ENCODE measurements around the gene GARIN5A. TPM values are rescaled to one million over a fixed set of nuclear protein-coding genes. Genes with fewer than 3 reads are reported as not detected.
"Not testable (repeated sequence)": the region's sequence is repeated elsewhere in the genome, so short reads cannot be mapped to it uniquely, and the experiment has no call there.

Gene GARIN5A
- total RNA-seq, 1 donor from 2014 or later = not detected

GRCh38 chr19:50465000-50465399 is 11.6 kb downstream of the GARIN5A start:
- no peak for DNase-seq (ENCODE audit: low read depth, low spot score)

DNA sequence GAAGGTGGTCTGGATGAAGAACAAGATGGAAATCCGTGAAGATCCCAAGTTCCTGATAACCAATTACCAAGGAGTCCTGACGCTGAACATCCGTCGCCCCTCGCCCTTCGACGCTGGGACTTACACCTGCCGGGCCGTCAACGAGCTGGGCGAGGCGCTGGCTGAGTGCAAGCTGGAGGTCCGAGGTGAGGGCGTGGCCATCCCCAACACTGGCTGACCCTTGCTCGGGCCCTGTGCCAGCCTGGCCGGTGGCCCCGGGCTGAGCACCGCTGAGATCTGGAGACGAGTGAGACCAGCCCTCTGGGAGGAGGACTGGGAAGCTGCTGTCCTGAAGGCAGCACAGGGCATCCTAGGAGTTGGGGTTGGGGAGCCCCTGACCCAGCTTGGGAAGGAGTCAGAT is 12.3 kb downstream of the GARIN5A start:
- DNase-seq (ENCODE audit: low read depth, low spot score) = no peak

DNA sequence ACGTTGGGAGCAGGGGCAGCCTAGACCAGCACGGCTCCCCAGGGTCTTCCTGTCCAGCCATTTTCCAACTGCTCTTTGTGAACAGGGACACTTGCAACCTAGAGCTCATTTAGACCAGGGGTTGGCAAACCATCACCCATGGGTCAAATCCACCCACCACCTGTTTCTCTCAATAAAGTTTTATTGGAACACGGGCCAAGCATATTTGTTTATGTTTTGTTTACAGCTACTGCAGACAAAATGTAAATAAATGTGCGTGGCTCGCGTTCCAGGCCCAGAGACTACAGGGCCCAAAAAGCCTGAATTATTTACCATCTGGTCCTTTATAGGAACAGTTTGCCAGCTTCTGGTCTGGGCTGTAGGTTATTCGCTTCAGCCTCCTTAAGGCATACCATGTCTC is 13.7 kb downstream of the GARIN5A start:
- DNase-seq (ENCODE audit: low read depth, low spot score) = no peak

GRCh38 chr19:50461066-50461875 is 15.4 kb downstream of the GARIN5A start:
- no peak for DNase-seq (ENCODE audit: low read depth, low spot score)

GRCh38 chr19:50460161-50460765 is 16.4 kb downstream of the GARIN5A start:
- DNase-seq (ENCODE audit: low read depth, low spot score) = no peak

- no peak for DNase-seq (ENCODE audit: low read depth, low spot score)
Measured at GRCh38 chr19:50459638-50460037, 17.0 kb downstream of the GARIN5A start.

DNA sequence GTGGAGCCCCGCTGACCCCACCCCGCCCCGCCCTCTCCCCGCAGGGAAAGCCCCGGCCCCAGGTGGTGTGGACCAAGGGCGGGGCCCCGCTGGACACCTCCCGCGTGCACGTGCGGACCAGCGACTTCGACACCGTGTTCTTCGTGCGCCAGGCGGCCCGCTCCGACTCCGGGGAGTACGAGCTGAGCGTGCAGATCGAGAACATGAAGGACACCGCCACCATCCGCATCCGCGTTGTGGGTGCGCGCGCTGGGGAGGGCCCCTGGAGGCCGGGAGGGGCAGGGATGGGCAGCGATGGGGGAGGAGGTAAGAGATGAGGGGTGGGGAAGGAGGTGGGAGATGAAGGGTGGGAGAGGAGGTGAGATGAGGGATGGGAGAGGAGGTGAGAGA is 17.6 kb downstream of the GARIN5A start:
- no peak for DNase-seq (ENCODE audit: low read depth, low spot score)

DNA sequence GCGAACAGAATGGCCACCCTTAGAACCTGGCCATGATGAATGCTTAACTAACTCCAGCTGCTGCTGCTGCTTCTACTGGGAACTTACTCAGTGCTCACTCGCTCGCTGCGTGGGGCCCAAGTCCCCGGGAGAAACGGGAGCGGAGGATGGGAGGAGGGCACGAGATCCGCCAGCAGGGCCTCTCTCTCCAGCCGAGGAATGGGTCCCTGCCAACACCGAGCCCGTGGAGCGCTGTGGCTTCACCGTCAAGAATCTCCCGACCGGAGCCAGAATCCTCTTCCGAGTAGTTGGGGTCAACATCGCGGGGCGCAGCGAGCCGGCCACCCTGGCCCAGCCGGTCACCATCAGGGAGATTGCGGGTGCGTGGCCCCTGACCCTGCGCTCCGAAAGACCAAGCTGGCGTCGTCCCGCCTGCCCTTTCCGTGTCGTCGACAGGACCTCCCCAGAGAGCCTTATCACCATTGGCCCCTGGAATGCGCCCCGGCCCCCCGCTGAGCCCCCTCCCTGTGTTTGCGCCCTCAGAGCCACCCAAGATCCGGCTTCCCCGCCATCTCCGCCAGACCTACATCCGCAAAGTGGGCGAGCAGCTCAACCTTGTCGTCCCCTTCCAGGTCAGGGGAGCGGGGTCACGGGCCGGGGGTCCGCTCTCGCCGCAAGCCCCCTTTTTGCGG is 18.1 kb downstream of the GARIN5A start:
- DNase-seq (ENCODE audit: low read depth, low spot score) = no peak

GRCh38 chr19:50457300-50457699 is 19.3 kb downstream of the GARIN5A start:
- no peak for DNase-seq (ENCODE audit: low read depth, low spot score)

- DNase-seq (ENCODE audit: low read depth, low spot score) = no peak
Measured at GRCh38 chr19:50455992-50456391, 20.7 kb downstream of the GARIN5A start.

GRCh38 chr19:50453243-50453642 is 23.4 kb downstream of the GARIN5A start:
- no peak for DNase-seq (ENCODE audit: low read depth, low spot score)

DNA sequence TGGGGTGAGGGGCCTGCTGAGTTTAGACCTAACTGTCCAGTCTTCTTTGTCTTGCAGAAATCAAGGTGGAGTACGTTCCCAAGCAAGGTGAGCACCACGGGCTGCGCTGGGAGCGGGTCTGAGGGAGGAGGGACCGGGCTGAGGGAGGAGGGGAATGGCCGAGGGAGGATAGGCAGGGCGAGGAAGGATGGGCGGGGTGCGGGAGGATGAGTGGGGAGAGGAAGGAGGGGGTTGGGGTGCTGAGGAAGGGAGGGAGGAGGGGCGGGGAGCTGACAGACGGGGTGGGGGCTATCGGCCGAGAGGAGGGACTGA is 25.5 kb downstream of the GARIN5A start:
- no peak for DNase-seq (ENCODE audit: low read depth, low spot score)

- DNase-seq (ENCODE audit: low read depth, low spot score) = no peak
Measured at GRCh38 chr19:50450369-50451222, 26.1 kb downstream of the GARIN5A start.

DNA sequence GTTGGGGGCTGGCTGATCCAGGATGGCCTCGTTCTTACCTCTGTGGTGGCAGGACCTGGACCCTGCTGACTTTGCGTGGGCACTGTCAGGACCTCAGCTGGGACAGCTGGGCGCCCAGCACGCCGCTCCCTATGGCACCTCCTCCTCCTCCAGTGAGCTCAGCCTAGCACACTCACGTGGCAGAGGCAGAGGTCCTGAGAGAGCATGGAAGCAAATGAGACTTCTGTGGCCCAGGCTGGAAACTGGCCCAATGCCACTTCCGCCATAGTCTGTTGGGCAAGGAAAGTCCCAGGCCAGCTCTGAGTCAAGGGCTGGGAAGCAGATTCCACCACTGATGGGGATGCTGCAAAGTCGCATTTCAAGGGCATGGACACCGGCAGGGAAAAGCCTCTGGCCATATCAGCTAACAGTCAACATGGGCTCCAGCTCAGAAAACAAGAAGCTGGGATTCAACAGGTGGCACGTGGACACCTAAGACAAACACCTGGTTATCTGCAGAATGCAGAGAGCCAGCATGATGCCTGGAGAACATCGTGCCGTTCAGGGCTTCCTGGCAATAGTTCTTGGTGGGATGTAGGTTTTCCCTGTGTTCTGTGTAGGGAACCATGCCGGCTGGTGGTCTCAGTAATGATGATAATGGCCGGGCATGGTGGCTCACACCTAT is 27.3 kb downstream of the GARIN5A start:
- DNase-seq (ENCODE audit: low read depth, low spot score) = no peak

- no peak for DNase-seq (ENCODE audit: low read depth, low spot score)
Measured at GRCh38 chr19:50447750-50448149, 28.9 kb downstream of the GARIN5A start.

- DNase-seq (ENCODE audit: low read depth, low spot score) = no peak
Measured at GRCh38 chr19:50447053-50447452, 29.6 kb downstream of the GARIN5A start.

GRCh38 chr19:50444059-50444458 is 32.6 kb downstream of the GARIN5A start:
- no peak for DNase-seq (ENCODE audit: low read depth, low spot score)

DNA sequence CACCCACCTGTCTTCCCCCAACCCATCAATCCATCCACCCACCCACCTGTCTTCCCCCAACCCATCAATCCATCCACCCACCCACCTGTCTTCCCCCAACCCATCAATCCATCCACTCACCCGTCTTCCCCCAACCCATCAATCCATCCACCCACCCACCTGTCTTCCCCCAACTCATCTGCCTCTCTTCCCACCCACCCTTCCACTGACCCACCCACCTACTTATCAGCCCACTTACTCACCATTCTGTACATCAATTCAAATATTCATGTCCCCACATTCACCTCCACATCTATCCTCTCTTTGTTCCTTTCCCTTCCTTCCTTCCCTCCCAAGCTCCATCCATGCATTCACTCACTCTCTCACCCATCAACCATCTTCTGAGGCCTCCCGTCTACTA is 37.5 kb downstream of the GARIN5A start:
- DNase-seq (ENCODE audit: low read depth, low spot score) = not testable (repeated sequence)

DNA sequence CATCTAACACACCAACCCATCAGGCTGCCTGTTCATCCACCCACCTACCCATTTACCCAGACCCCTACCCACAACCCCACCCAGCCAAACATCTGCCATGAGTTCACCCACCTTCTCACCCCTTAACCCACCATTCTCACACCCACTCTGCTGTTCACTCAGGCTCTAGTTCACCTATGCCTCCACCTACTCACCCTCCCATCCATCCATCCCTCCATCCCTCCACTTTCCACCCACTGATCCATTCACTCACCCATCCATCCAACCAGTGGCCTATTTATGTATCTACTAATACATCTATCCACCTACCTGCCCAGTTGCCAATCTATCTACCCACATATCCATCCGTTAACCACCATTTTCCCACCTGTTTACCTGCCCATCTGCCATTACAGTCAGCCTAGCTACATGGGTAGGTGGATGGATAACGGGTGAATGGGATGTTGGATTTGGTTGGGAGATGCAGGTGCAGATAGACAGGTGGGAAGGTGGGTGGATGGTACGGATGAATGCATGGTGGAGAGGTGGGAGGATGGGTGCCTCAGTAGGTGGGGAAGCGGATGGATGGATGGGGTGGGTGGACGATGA is 38.7 kb downstream of the GARIN5A start:
- DNase-seq (ENCODE audit: low read depth, low spot score) = no peak

DNA sequence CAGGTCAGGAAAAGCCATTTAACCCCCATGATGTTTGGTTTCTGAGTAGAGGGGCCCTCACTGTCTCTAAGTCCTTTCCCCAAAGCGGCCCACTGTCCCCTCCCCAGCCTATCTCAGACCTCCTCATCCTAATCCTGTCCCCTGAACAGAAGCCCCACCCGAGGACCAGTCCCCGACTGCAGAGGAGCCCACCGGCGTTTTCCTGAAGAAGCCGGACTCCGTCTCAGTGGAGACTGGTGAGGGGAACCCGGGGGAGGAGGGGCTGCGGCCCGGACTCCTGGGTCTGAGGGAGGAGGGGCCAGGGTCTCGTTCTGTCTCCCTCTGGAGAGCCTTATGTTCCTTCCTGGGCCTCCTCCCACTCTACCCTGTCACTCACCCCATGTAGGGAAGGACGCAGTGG is 41.0 kb downstream of the GARIN5A start:
- DNase-seq (ENCODE audit: low read depth, low spot score) = no peak

DNA sequence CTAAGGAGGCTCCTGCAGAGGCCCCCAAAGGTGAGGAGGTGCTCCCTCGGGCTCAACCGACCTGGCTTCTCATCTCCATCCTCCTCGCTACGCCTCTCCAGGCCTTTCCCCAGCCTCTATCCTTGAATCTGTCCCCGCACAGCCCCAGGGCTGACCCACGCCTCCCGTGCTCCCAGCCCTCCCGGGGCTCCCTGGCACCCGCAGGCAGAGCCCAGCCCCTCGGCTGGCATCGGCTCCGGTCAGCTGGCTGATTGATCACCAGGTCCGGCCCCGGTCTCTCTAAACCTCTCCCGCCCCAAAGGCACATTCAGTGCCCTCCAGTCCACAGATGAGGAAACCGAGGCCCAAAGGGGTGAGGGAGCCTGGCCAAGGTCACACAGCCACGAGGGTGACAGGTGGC is 41.4 kb downstream of the GARIN5A start:
- no peak for DNase-seq (ENCODE audit: low read depth, low spot score)

Data from pulmonary artery endothelial cell (primary cell).